Caco-2 (cell line): ENCODE results near the gene TMPRSS6. TPM values are rescaled to one million over a fixed set of nuclear protein-coding genes. Genes with fewer than 3 reads are reported as not detected.

ENCODE experiments used
- BruUV-seq: library from RNA; stranded (reverse); fragments of 400-500 nt; replicated peaks from 2 replicates; lab custom pipeline; 2021; lab: Mats Ljungman, UMichigan
- CTCF ChIA-PET: fragments of 300-600 bp; sonication (Branson Sonifier 250); formaldehyde crosslinking; loops from one replicate; lab custom pipeline; 2022; ENCODE audit warnings: antibody characterized with exemption; lab: Charles Lee
- POLR2A ChIA-PET: fragments of 300-600 bp; sonication (Branson Sonifier 250); formaldehyde crosslinking; loops from one replicate; lab custom pipeline; 2022; ENCODE audit warnings: antibody characterized with exemption; lab: Charles Lee
- DNase-seq, 2 experiments: peaks; one replicate each; pipeline versions ENCODE4 v3.0.0 to v3.0.0-alpha.2; 2020 to 2022
- H3K27me3 ChIP-seq: replicated peaks from 2 replicates; pipeline ENCODE4 v1.6.0; 2011; ENCODE audit warnings: low read length; ENCODE audit not compliant: control insufficient read depth, insufficient read depth
- H3K36me3 ChIP-seq: 2 replicates; pipeline ENCODE4 v1.5.1; 2011; ENCODE audit warnings: low read length; ENCODE audit not compliant: control insufficient read depth, insufficient read depth
- H3K4me1 ChIP-seq: fragments of 250-450 bp; sonication (Bioruptor Pico); 2 replicates; pipeline ENCODE4 v1.5.1; 2020; ENCODE audit warnings: mild to moderate bottlenecking
- H3K4me3 ChIP-seq: 2 replicates; pipeline ENCODE4 v1.5.1; 2011; ENCODE audit warnings: low read depth, mild to moderate bottlenecking, control low read depth, low read length
- H3K9me3 ChIP-seq: fragments of 250-450 bp; sonication (Bioruptor Pico); 2 replicates; pipeline ENCODE4 v1.5.1; 2020; ENCODE audit warnings: mild to moderate bottlenecking, moderate library complexity
- H3K27ac Mint-ChIP-seq: one replicate; pipeline ENCODE4 v1.8.0; 2022; ENCODE audit warnings: mixed read lengths; ENCODE audit not compliant: unreplicated experiment
- H3K27me3 Mint-ChIP-seq: one replicate; pipeline ENCODE4 v1.8.0; 2022; ENCODE audit warnings: mixed read lengths; ENCODE audit not compliant: insufficient read depth, unreplicated experiment
- H3K36me3 Mint-ChIP-seq: one replicate; pipeline ENCODE4 v1.8.0; 2022; ENCODE audit warnings: mild to moderate bottlenecking, mixed read lengths; ENCODE audit not compliant: insufficient read depth, unreplicated experiment
- H3K4me1 Mint-ChIP-seq: one replicate; pipeline ENCODE4 v1.8.0; 2022; ENCODE audit warnings: low read depth, mixed read lengths; ENCODE audit not compliant: unreplicated experiment
- H3K4me3 Mint-ChIP-seq: one replicate; pipeline ENCODE4 v1.8.0; 2022; ENCODE audit warnings: mild to moderate bottlenecking, moderate library complexity, mixed read lengths; ENCODE audit not compliant: unreplicated experiment
- H3K9me3 Mint-ChIP-seq: one replicate; pipeline ENCODE4 v1.8.0; 2022; ENCODE audit warnings: mixed read lengths; ENCODE audit not compliant: unreplicated experiment
- CTCF ChIP-seq, 2 experiments: fragments of 200-600 bp in 1 of 2; IDR thresholded peaks; 1 replicate in 1 of 2; 2 replicates in 1 of 2; pipeline versions ENCODE4 v1.5.1 to v1.8.0; 2011 to 2022; ENCODE audit warnings: antibody characterized with exemption in 1 of 2, control low read depth in 1 of 2, inconsistent platforms in 1 of 2, low read depth in 1 of 2, low read length in 1 of 2, mild to moderate bottlenecking in 1 of 2, moderate library complexity in 1 of 2; ENCODE audit not compliant: insufficient read depth in 1 of 2, severe bottlenecking in 1 of 2, unreplicated experiment in 1 of 2
- intact Hi-C: fragments of 100-400 bp; cut with micrococcal nuclease; formaldehyde crosslinking; loops from one replicate; pipeline ENCODE4 v1.10.0; 2022; ENCODE audit not compliant: unreplicated experiment
- total RNA-seq: library from RNA; stranded (reverse); gene quantifications from 2 replicates; pipeline ENCODE4 v1.2.3, GENCODE V29; 2022

The TMPRSS6 gene
- total RNA-seq, 1 experiment from 2014 or later, result 1.6 TPM

DNA sequence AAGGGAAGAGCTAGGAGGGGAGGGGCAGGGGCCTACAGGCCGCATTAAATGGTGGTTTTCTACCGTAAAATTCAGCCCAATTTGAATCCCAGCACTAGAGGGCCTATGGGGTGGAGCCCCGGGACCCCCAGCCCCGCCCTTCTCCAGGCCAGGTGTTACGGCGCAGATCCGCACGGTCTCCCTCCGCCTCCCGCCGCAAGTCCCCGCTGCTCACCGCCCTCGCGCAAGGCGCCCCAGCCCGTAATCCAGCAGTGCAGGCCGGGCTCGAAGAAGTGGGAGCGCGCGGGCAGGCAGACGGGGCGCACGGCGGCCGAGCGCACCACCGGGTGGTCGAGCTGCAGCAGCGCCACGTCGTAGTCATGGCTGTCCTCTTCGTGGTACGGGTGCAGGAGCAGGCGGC, 40.7 kb downstream of the TMPRSS6 start:
- intact Hi-C loops, result no loop called here
- TF ChIP-seq CTCF (IDR thresholded peaks at IDR 0.05; ENCODE audit: insufficient read depth in 1 of 2, low read depth in 1 of 2, low read length in 1 of 2, severe bottlenecking in 1 of 2, unreplicated experiment in 1 of 2), result no peak
- no peaks in the 10 kb centered on the region for H3K9me3 ChIP-seq
- BruUV-seq, result no TSS peak
- no peaks in the 10 kb centered on the region for H3K9me3 Mint-ChIP-seq
- no peaks in the 10 kb centered on the region for H3K36me3 Mint-ChIP-seq
- H3K4me1 ChIP-seq, result peaks cover 6% of the 10 kb centered on the region; the same call in 1 of the 2 replicates
- H3K4me3 Mint-ChIP-seq, result no peak overlapping the region
- CTCF ChIA-PET, result no interaction called here
- no peaks in the 10 kb centered on the region for H3K36me3 ChIP-seq
- H3K27ac Mint-ChIP-seq, result no peak overlapping the region
- H3K4me1 Mint-ChIP-seq, result no peaks in the 10 kb centered on the region
- H3K27me3 Mint-ChIP-seq, result peaks cover 2% of the 10 kb centered on the region
- POLR2A ChIA-PET, result no interaction called here
- DNase-seq, result no peak
- H3K27me3 ChIP-seq, result no peaks in the 10 kb centered on the region
- no peak overlapping the region for H3K4me3 ChIP-seq

- BruUV-seq, result no TSS peak
- ChIA-PET CTCF (interaction anchor here (0.5 kb wide), 1 partner anchor 15 kb away, joined by 3 read pairs; no protein-coding TSS in a partner anchor), POLR2A (no interaction called here)
- Mint-ChIP-seq H3K36me3 (no peaks in the 10 kb centered on the region), H3K9me3 (no peaks in the 10 kb centered on the region), H3K27ac (no peak overlapping the region), H3K4me3 (no peak overlapping the region), H3K27me3 (peaks cover 2% of the 10 kb centered on the region), H3K4me1 (no peaks in the 10 kb centered on the region)
- Histone ChIP-seq H3K9me3 (no peaks in the 10 kb centered on the region), H3K27me3 (no peaks in the 10 kb centered on the region), H3K4me1 (peaks cover 6% of the 10 kb centered on the region; the same call in 1 of the 2 replicates), H3K36me3 (no peaks in the 10 kb centered on the region), H3K4me3 (no peak overlapping the region)
- no peak for TF ChIP-seq CTCF (IDR thresholded peaks at IDR 0.05; ENCODE audit: insufficient read depth in 1 of 2, low read depth in 1 of 2, low read length in 1 of 2, severe bottlenecking in 1 of 2, unreplicated experiment in 1 of 2)
- intact Hi-C loops, result no loop called here
- DNase-seq, result no peak
These were observed 42.1 kb downstream of the TMPRSS6 start for GRCh38 chr22:37067428-37067827.

DNA sequence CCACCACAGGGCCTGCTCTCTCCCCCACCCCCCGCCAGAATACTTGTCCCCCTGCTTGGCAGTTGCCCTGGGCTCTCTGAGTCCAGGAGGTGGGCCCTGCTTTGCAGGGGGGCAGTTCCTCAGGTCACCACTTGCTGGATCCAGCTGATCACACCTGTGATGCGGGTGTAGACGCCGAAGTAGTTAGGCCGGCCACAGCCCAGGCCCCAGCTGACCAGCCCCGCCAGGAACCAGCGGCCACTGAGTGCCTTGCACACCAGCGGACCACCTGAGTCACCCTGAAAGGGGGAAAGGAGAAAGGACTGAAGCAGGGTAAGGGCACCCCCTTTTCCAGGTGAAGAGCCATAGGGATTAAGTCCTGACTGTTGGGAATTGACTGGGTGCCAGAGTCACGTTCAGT, 43.6 kb downstream of the TMPRSS6 start:
- no peaks in the 10 kb centered on the region for H3K36me3 ChIP-seq
- POLR2A ChIA-PET, result no interaction called here

More for the DNA sequence above, 43.6 kb downstream of the TMPRSS6 start:
- no peaks in the 10 kb centered on the region for H3K9me3 Mint-ChIP-seq
- H3K4me1 Mint-ChIP-seq, result no peaks in the 10 kb centered on the region
- CTCF ChIA-PET, result no interaction called here
- BruUV-seq, result no TSS peak
- Histone ChIP-seq H3K27me3 (no peaks in the 10 kb centered on the region), H3K4me3 (no peak overlapping the region), H3K4me1 (peaks cover 6% of the 10 kb centered on the region; the same call in 1 of the 2 replicates), H3K9me3 (no peaks in the 10 kb centered on the region)
- intact Hi-C loops, result no loop called here
- no peak for DNase-seq
- peaks cover 2% of the 10 kb centered on the region for H3K27me3 Mint-ChIP-seq
- no peak for TF ChIP-seq CTCF (IDR thresholded peaks at IDR 0.05; ENCODE audit: insufficient read depth in 1 of 2, low read depth in 1 of 2, low read length in 1 of 2, severe bottlenecking in 1 of 2, unreplicated experiment in 1 of 2)
- H3K4me3 Mint-ChIP-seq, result no peak overlapping the region
- no peak overlapping the region for H3K27ac Mint-ChIP-seq
- H3K36me3 Mint-ChIP-seq, result no peaks in the 10 kb centered on the region
